Endothelial cell of umbilical vein (primary cell): Measurements from ENCODE around the gene UBR4. TPM values are rescaled to one million over a fixed set of nuclear protein-coding genes. Genes with fewer than 3 reads are reported as not detected.

Source experiments
- BruUV-seq: library from RNA; stranded (reverse); fragments of 400-500 nt; replicated peaks from 2 replicates; lab custom pipeline; 2021; lab: Mats Ljungman, UMichigan
- CTCF ChIA-PET: fragments of 300-600, 350-600 bp; sonication (Branson Sonifier 250); formaldehyde crosslinking; loops from one replicate; lab custom pipeline; 2021; ENCODE audit warnings: antibody characterized with exemption, inconsistent platforms; lab: Charles Lee
- POLR2A ChIA-PET: fragments of 300-600, 350-600 bp; sonication (Branson Sonifier 250); formaldehyde crosslinking; loops from one replicate; lab custom pipeline; 2021; ENCODE audit warnings: antibody characterized with exemption, inconsistent platforms; lab: Charles Lee
- DNase-seq: peaks from one replicate; pipeline ENCODE4 v3.0.0-alpha.2; 2011; ENCODE audit warnings: low read depth, low spot score
- FAIRE-seq: peaks from 2 replicates; lab custom pipeline; 2011; peaks lifted over from hg19 to GRCh38; lab: Jason Lieb, UNC
- H2AFZ ChIP-seq: 2 replicates; pipeline ENCODE4 v1.6.0; 2012; ENCODE audit warnings: low read depth, low read length, control low read depth, inconsistent platforms
- H3K27ac ChIP-seq: 2 replicates; pipeline ENCODE4 v1.5.1; 2011; ENCODE audit warnings: low read depth, mild to moderate bottlenecking, control low read depth, low read length, moderate library complexity; ENCODE audit not compliant: insufficient read depth
- H3K27me3 ChIP-seq, 2 experiments: 2 replicates each; pipeline versions ENCODE4 v1.6.0 to v1.6.1; 2011; ENCODE audit warnings: low read length in 2 of 2, mixed read lengths in 1 of 2; ENCODE audit not compliant: control insufficient read depth in 2 of 2, insufficient read depth in 2 of 2
- H3K36me3 ChIP-seq, 2 experiments: 2 replicates in 1 of 2; 3 replicates in 1 of 2; pipeline ENCODE4 v1.5.1; 2011; ENCODE audit warnings: low read length in 2 of 2, mild to moderate bottlenecking in 1 of 2, moderate library complexity in 1 of 2; ENCODE audit not compliant: control insufficient read depth in 2 of 2, insufficient read depth in 2 of 2; ENCODE audit errors: extremely low read depth in 1 of 2
- H3K4me1 ChIP-seq: 3 replicates; pipeline ENCODE4 v1.5.1; 2011; ENCODE audit warnings: mild to moderate bottlenecking, low read length; ENCODE audit not compliant: control insufficient read depth, insufficient read depth; ENCODE audit errors: extremely low read depth
- H3K4me2 ChIP-seq: 2 replicates; pipeline ENCODE4 v1.6.1; 2011; ENCODE audit warnings: low read length, control low read depth, mixed read lengths; ENCODE audit not compliant: insufficient read depth
- H3K4me3 ChIP-seq, 3 experiments: fragments of 200-600 bp in 1 of 3; sonication (generic), shearing (Covaris generic) in 1 of 3; replicated peaks in 1 of 3; 2 replicates each; pipeline ENCODE4 v1.5.1; 2011 to 2016; ENCODE audit warnings: control low read depth in 3 of 3, low read length in 3 of 3, mild to moderate bottlenecking in 2 of 3, inconsistent platforms in 1 of 3, low read depth in 1 of 3, moderate library complexity in 1 of 3; ENCODE audit not compliant: insufficient read depth in 1 of 3
- H3K79me2 ChIP-seq: 2 replicates; pipeline ENCODE4 v1.6.0; 2012; ENCODE audit warnings: low read length, inconsistent platforms; ENCODE audit not compliant: control insufficient read depth, insufficient read depth
- H3K9ac ChIP-seq: replicated peaks from 2 replicates; pipeline ENCODE3; 2011; ENCODE audit warnings: low read length, control low read depth; ENCODE audit not compliant: insufficient read depth; ENCODE audit errors: extremely low read depth
- H3K9me1 ChIP-seq: replicated peaks from 3 replicates; pipeline ENCODE4 v1.6.0; 2011; ENCODE audit warnings: mild to moderate bottlenecking, low read length; ENCODE audit not compliant: control insufficient read depth, insufficient read depth; ENCODE audit errors: extremely low read depth
- H3K9me3 ChIP-seq: replicated peaks from 2 replicates; pipeline ENCODE4 v1.5.1; 2012; ENCODE audit warnings: low read length, inconsistent platforms; ENCODE audit not compliant: control insufficient read depth, insufficient read depth
- H4K20me1 ChIP-seq: replicated peaks from 2 replicates; pipeline ENCODE3; 2011; ENCODE audit warnings: mild to moderate bottlenecking, low read length; ENCODE audit not compliant: control insufficient read depth, insufficient read depth; ENCODE audit errors: extremely low read depth
- CTCF ChIP-seq, 2 donors: IDR thresholded peaks; 1 replicate in 1 of 2; 2 replicates in 1 of 2; pipeline ENCODE4 v1.5.1; 2011; ENCODE audit warnings: low read length in 2 of 2, mild to moderate bottlenecking in 2 of 2, moderate library complexity in 2 of 2, control low read depth in 1 of 2, inconsistent platforms in 1 of 2, low read depth in 1 of 2; ENCODE audit not compliant: insufficient read depth in 1 of 2; ENCODE audit errors: extremely low read depth in 1 of 2
- EZH2 ChIP-seq: IDR thresholded peaks from 2 replicates; pipeline ENCODE4 v1.6.1; 2012; ENCODE audit warnings: borderline replicate concordance, low read depth, mild to moderate bottlenecking, moderate library complexity, low read length, inconsistent platforms; ENCODE audit not compliant: severe bottlenecking
- FOS ChIP-seq: IDR thresholded peaks from 2 replicates; pipeline ENCODE4 v1.6.1; 2011; ENCODE audit warnings: mild to moderate bottlenecking, low read length, moderate library complexity, borderline replicate concordance; ENCODE audit not compliant: insufficient read depth
- GATA2 ChIP-seq: IDR thresholded peaks from 2 replicates; pipeline ENCODE4 v1.7.0; 2011; ENCODE audit warnings: low read depth, mild to moderate bottlenecking, moderate library complexity, mixed read lengths, low read length; ENCODE audit not compliant: insufficient read length, insufficient read depth
- JUN ChIP-seq: IDR thresholded peaks from 2 replicates; pipeline ENCODE4 v1.6.1; 2011; ENCODE audit warnings: borderline replicate concordance, low read depth; ENCODE audit not compliant: insufficient read length, insufficient read depth
- MAX ChIP-seq: IDR thresholded peaks from 2 replicates; pipeline ENCODE4 v1.6.1; 2011; ENCODE audit not compliant: insufficient read depth, insufficient read length
- MYC ChIP-seq: IDR thresholded peaks from one replicate; pipeline ENCODE4 v1.6.1; 2011; ENCODE audit warnings: mild to moderate bottlenecking, low read depth, low read length
- POLR2A ChIP-seq: IDR thresholded peaks from 2 replicates; pipeline ENCODE4 v1.6.1; 2012; ENCODE audit warnings: low read depth, mild to moderate bottlenecking, control low read depth, low read length
- POLR2AphosphoS5 ChIP-seq: IDR thresholded peaks from 2 replicates; pipeline ENCODE4 v1.6.1; 2012; ENCODE audit warnings: low read depth, mild to moderate bottlenecking, control low read depth, low read length, moderate library complexity; ENCODE audit not compliant: insufficient read depth
- dilution Hi-C: fragments of 300-500 bp; cut with MboI; formaldehyde crosslinking; loops from one replicate; pipeline ENCODE4 v1.15.0; 2019; ENCODE audit warnings: low sequenced_read_pairs; ENCODE audit not compliant: extremely low pct_ligation_motif_present
- intact Hi-C: fragments of 100-400 bp; cut with micrococcal nuclease; formaldehyde crosslinking; loops from one replicate; pipeline ENCODE4 v1.10.0; 2022
- polyA plus RNA-seq, 4 experiments: library from polyadenylated mRNA; depleted of rRNA in 3 of 4; stranded (reverse) in 3 of 4; unstranded in 1 of 4; fragments of >200 nt; gene quantifications; 2 replicates each; pipeline versions ENCODE4 v1.2.1 to v1.2.3, GENCODE V29; 2011 to 2012; ENCODE audit warnings: missing spikeins in 1 of 4
- total RNA-seq: library from RNA; stranded (reverse); gene quantifications from 2 replicates; pipeline ENCODE4 v1.2.3, GENCODE V29; 2021

The UBR4 gene
- total and polyA plus RNA-seq, 2 donors (not counting 3 experiments of a cell fraction or from before 2014, with no cell fraction given): 125 to 150 TPM

- peak; percentile 94 for DNase-seq
Measured at GRCh38 chr1:19083081-19083480, 127.0 kb downstream of the UBR4 start.

More at GRCh38 chr1:19083081-19083480, 127.0 kb downstream of the UBR4 start:
- Histone ChIP-seq H3K27ac (peak overlapping the region; percentile 84), H3K9me3 (no peaks in the 10 kb centered on the region), H3K9me1 (no peaks in the 10 kb centered on the region), H3K9ac (peak overlapping the region; percentile 50), H3K27me3 (no peaks in the 10 kb centered on the region), H2AFZ (no peak overlapping the region), H3K4me3 (no peak overlapping the region), H4K20me1 (no peaks in the 10 kb centered on the region), H3K79me2 (no peaks in the 10 kb centered on the region), H3K36me3 (peaks cover 20 to 69% of the 10 kb centered on the region in 2 experiments), H3K4me1 (peaks cover 42% of the 10 kb centered on the region), H3K4me2 (no peak overlapping the region)
- dilution Hi-C loops (no loop called here), intact Hi-C loops (loop anchor here (1.0 to 5.0 kb wide), 9 partner anchors 71 to 486 kb away; partner anchors contain the start of gene ALDH4A1)
- peak; percentile 97 for FAIRE-seq
- ChIA-PET POLR2A (interaction anchor here (0.6 to 1.0 kb wide), 3 partner anchors 157 to 180 kb away, joined by 3 to 4 read pairs (median 3); partner anchors contain the start of gene ALDH4A1), CTCF (interaction anchor here (1.1 to 8.2 kb wide), 6 partner anchors 9 to 199 kb away, joined by 3 to 59 read pairs (median 12); no protein-coding TSS in a partner anchor)
- no TSS peak for BruUV-seq
- TF ChIP-seq POLR2AphosphoS5 (peak; percentile 87), MAX (no peak), JUN (peak; percentile 86), FOS (peak; percentile 31), GATA2 (peak; percentile 90), CTCF (IDR thresholded peaks at IDR 0.05; ENCODE audit: extremely low read depth in 1 of 2, insufficient read depth in 1 of 2, low read depth in 1 of 2, low read length in 2 of 2) (no peak), MYC (no peak), EZH2 (no peak), POLR2A (peak; percentile 38)
